MG63 (cell line): ENCODE measurements around the gene NDUFA13. TPM values are rescaled to one million over a fixed set of nuclear protein-coding genes. Genes with fewer than 3 reads are reported as not detected.

Experiments
- DNase-seq: peaks from one replicate; pipeline ENCODE4 v3.0.0-alpha.2; 2020
- H3K27me3 ChIP-seq: fragments of 250-450 bp; sonication (Bioruptor Pico); 2 replicates; pipeline ENCODE4 v1.5.1; 2020; ENCODE audit warnings: mild to moderate bottlenecking, moderate library complexity
- H3K36me3 ChIP-seq: fragments of 250-450 bp; sonication (Bioruptor Pico); 2 replicates; pipeline ENCODE4 v1.5.1; 2020; ENCODE audit warnings: mild to moderate bottlenecking, moderate library complexity
- H3K4me3 ChIP-seq: fragments of 250-450 bp; sonication (Bioruptor Pico); 2 replicates; pipeline ENCODE4 v1.5.1; 2020; ENCODE audit warnings: mild to moderate bottlenecking, moderate library complexity
- H3K9me3 ChIP-seq: fragments of 250-450 bp; sonication (Bioruptor Pico); 2 replicates; pipeline ENCODE4 v1.5.1; 2020; ENCODE audit warnings: mild to moderate bottlenecking, moderate library complexity
- total RNA-seq: library from RNA; depleted of rRNA; stranded (reverse); fragments of >200 nt; shearing (Covaris generic); gene quantifications from 2 replicates; pipeline ENCODE4 v1.2.3, GENCODE V29; 2014; ENCODE audit warnings: low replicate concordance; rRNA removed

NDUFA13 gene
- total RNA-seq, 1 experiment from 2014 or later = 344 TPM

DNA sequence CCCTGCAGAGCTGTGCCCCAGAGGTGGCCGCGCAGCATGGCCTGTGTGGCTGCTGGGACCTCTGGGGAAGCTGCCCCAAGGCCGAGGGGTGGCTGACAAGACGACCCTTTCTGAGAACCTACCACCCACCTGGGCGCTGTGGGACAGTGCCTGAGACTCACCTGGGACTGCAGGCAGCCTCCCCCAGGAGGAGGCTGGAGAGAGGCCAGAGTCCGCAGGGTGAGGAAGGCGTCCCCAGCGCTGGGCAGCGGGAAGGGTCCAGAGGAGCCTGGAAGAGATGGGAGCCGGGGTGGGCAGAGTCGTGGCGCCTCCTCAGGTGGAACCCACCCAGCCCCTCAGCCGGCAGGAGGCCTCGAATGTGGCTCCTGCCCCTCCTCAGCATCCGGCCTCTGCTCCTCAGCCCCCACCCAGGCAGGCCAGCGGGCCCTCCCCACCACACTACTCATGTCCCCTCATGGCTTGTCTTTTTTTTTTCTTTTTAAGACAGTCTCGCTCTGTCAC lies 47.4 kb downstream of the NDUFA13 start:
- H3K36me3 ChIP-seq = no peaks in the 10 kb centered on the region; the same call in none of the 2 replicates
- H3K9me3 ChIP-seq = no peaks in the 10 kb centered on the region
- H3K4me3 ChIP-seq = no peak overlapping the region
- H3K27me3 ChIP-seq = no peaks in the 10 kb centered on the region
- DNase-seq = no peak

DNA sequence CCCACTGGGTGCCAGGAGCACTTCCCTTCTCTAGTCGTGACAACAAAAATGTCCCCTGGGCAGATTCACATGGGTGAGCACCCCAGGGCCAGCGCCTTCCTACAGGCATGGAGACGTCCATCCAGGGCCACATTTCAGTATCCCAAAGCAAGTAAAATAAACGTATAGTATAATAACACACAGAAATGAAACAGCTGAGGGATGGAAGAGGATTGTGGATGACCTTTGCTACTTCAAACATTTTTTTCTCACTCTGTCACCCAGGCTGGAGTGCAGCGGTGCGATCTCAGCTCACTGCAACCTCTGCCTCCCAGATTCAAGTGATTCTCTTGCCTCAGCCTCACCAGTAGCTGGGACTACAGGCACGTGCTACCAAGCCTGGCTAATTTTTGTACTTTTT lies 50.3 kb downstream of the NDUFA13 start:
- Histone ChIP-seq H3K9me3 (no peaks in the 10 kb centered on the region), H3K27me3 (no peaks in the 10 kb centered on the region), H3K4me3 (no peak overlapping the region), H3K36me3 (no peaks in the 10 kb centered on the region; the same call in none of the 2 replicates)
- no peak for DNase-seq

DNA sequence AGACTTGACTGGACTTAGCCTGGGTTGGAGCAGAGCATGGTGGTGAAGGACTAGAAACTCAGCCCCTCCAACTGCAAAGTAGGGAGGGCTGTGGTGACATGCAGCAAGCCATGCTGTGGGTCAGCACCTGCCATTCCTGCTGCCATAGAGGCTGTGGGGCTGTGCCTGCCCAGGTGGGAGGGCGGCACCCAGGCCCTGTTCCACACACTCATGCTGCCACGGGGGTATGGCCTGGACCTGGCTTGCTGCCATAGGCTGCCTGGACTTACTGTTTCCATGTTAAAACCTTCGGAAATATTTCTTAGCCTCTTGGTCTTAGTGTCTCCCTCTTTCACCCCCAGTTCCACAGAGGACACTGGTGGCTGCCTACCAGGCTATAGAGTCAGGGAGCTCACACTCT lies 51.4 kb downstream of the NDUFA13 start:
- DNase-seq = no peak
- no peaks in the 10 kb centered on the region for H3K9me3 ChIP-seq
- no peaks in the 10 kb centered on the region; the same call in none of the 2 replicates for H3K36me3 ChIP-seq
- no peak overlapping the region for H3K4me3 ChIP-seq
- no peaks in the 10 kb centered on the region for H3K27me3 ChIP-seq

DNA sequence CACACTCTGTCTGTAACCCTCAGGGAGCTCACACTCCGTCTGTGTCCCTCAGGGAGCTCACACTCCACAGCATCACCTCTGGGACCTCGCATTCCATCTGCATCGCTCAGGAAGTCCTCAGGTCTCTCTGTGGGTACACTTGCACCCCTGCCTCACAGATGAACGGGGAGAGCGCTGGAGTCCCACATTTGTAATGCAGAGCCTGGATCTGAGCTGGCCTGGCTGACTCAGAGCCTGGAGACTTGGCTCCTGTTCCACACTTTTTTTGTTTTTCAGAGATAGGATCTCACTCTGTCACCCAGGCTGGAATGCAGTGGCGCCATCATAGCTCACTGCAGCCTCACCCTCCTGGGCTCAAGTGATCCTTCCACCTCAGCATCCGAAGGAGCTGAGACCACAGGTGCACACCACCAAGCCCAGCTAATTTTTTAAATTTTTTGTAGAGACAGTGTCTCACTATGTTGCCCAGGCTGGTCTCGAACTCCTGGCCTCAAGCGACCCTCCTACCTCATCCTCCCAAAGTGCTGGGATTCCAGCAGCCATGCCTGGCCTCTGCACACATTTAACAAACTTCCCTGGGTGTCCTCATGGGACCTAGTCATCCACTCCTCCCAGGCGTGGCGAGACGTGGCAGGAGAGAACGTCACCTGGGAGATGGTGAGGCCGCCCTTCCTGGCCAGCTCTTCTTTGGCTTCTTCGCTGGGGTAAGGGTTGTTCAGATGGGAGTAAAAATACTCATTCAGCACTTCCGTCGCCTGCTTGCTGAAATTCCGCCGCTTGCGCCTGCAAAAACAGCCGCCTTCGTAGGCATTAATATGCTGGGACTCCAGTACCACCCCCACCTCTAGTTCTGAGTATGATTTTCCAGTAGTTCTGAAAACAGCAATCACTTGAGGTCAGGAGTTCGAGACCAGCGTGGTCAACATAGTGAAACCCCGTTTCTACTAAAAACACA lies 53.1 kb downstream of the NDUFA13 start:
- Histone ChIP-seq H3K36me3 (no peaks in the 10 kb centered on the region; the same call in none of the 2 replicates), H3K27me3 (no peaks in the 10 kb centered on the region), H3K4me3 (no peak overlapping the region), H3K9me3 (no peaks in the 10 kb centered on the region)
- peak; percentile 55 for DNase-seq

DNA sequence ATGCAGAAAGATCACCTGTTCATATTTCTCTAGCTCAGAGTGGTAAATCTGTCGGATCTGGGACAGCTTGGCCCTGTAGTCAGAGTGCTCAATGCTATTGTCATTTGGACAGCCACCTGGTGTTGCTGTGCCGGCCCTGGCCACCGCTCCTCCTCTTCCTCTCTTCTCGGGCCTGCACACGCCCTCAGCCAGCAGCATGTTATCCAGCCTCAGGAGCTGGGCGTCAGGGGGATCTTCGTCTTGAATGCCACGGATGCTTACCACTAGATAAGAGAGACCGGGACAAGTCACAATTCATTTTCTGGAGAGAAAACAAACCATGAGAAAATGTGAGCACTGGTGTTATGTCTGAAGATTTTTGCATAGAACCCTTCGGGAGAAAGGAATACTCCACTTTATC lies 54.5 kb downstream of the NDUFA13 start:
- Histone ChIP-seq H3K4me3 (no peak overlapping the region), H3K9me3 (no peaks in the 10 kb centered on the region), H3K27me3 (no peaks in the 10 kb centered on the region), H3K36me3 (no peaks in the 10 kb centered on the region; the same call in 1 of the 2 replicates)
- no peak for DNase-seq

DNA sequence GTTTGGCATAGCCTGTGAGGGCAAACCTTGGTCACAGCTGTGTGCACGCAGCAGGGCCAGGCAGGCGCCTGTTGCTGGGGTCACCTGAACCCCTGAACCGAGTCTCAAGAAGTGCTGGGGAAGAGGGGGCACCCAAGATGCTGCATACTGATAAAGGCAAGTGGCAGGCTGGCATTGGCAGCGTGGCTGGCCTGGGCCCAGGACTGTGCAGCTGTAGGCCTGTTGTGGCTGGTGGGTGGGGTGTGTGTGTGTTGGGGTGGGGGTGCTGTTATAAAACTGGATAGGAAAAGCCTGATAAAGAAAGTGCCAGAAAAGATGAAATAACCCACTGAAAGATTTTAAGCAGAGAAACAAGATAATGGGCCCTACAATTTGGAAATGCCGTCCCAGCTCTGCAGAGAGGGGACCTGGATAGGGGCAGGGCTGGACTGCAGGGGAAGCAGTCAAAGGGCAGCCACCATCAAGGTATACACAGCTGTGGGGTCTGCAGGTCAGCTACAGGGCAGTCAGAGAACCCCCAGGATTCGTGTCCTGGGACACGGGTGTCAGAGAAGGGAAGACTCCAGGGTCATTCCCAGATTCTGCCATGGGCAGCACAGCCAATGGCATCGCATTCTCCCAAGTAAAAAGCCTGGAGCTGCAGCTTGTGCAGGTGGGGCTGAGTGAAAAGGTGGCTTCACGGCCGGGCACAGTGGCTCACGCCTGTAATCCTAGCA lies 55.2 kb downstream of the NDUFA13 start:
- no peaks in the 10 kb centered on the region for H3K27me3 ChIP-seq
- H3K4me3 ChIP-seq = no peak overlapping the region
- H3K9me3 ChIP-seq = no peaks in the 10 kb centered on the region
- DNase-seq = no peak
- no peaks in the 10 kb centered on the region; the same call in 1 of the 2 replicates for H3K36me3 ChIP-seq

DNA sequence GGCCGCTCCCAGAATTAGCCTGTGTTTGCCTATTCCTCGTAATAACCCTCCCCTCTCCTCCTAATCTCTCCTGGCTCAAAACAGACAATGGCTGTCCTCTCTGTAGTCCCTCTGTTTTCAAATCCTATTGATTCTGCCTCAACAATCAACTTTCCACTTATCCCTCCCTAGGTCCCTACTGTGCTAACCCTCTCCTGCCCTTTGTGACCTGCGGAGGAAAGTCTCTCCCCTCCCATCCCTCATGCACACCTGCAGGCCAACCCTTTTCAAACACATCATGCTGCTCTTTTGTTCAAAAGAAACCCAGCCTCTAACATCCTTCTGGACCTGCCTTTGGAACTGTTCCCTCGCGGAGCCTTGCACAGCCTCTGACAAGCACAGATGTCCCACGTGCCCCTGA lies 59.4 kb downstream of the NDUFA13 start:
- Histone ChIP-seq H3K27me3 (no peaks in the 10 kb centered on the region), H3K4me3 (no peak overlapping the region), H3K9me3 (no peaks in the 10 kb centered on the region), H3K36me3 (no peaks in the 10 kb centered on the region)
- no peak for DNase-seq

Other genes starting within 250 kb of the NDUFA13 start
- gene TM6SF2, start 242.9 kb upstream of the NDUFA13 start, total RNA-seq = not detected in 2 replicates
- 28.9 and 57.0 TPM in 2 replicates for gene SUGP1, start 195.7 kb upstream of the NDUFA13 start, total RNA-seq
- gene MAU2, start 195.4 kb upstream of the NDUFA13 start, total RNA-seq = 19.6 and 32.9 TPM in 2 replicates
- gene GATAD2A, start 110.5 kb upstream of the NDUFA13 start, total RNA-seq = 46.3 and 69.1 TPM in 2 replicates
- 9.0 TPM in 1 of 2 replicates, not detected in the other for gene TSSK6, start 677 bp upstream of the NDUFA13 start, total RNA-seq
- 3.1 and 4.8 TPM in 2 replicates for gene YJEFN3, start 12.7 kb downstream of the NDUFA13 start, total RNA-seq
- 0.66 and 1.1 TPM in 2 replicates for gene CILP2, start 22.0 kb downstream of the NDUFA13 start, total RNA-seq
- 2.4 and 15.5 TPM in 2 replicates for gene PBX4, start 102.5 kb downstream of the NDUFA13 start, total RNA-seq
- gene LPAR2, start 112.0 kb downstream of the NDUFA13 start, total RNA-seq = 0.79 TPM in 1 of 2 replicates, not detected in the other
- gene GMIP, start 127.4 kb downstream of the NDUFA13 start, total RNA-seq = 2.7 and 12.4 TPM in 2 replicates
- 30.6 and 70.8 TPM in 2 replicates for gene ATP13A1, start 147.5 kb downstream of the NDUFA13 start, total RNA-seq
- 7.1 and 18.0 TPM in 2 replicates for gene ZNF101, start 152.6 kb downstream of the NDUFA13 start, total RNA-seq
- gene ZNF14, start 216.9 kb downstream of the NDUFA13 start, total RNA-seq = 5.0 and 17.4 TPM in 2 replicates